Pancreas (tissue), 10 donors: ENCODE data around the gene NDUFC1. TPM values are rescaled to one million over a fixed set of nuclear protein-coding genes. Genes with fewer than 3 reads are reported as not detected.
A peak's percentile ranks its signal among the peaks of the same experiment; 100 is the strongest.
"Not testable (repeated sequence)": the region's sequence is repeated elsewhere in the genome, so short reads cannot be mapped to it uniquely, and the experiment has no call there.

Experiments
- ATAC-seq, 4 donors: fragments of 200-7000 bp; cut with Tn5 transposase; one replicate each; pipeline versions ENCODE4 v1.8.0 to v1.9.1; 2020; ENCODE audit warnings: mild to moderate bottlenecking in 4 of 4, moderate library complexity in 4 of 4
- DNase-seq, 6 donors: peaks; one replicate each; pipeline ENCODE4 v3.0.0-alpha.2; 2020
- FAIRE-seq: peaks from 2 replicates; lab custom pipeline; 2012; peaks lifted over from hg19 to GRCh38; lab: Jason Lieb, UNC
- H3K27ac ChIP-seq, 4 donors: fragments of 200-600 bp; sonication (generic); 1 replicate in 3 of 4; 2 replicates in 1 of 4; pipeline versions ENCODE4 v1.5.0 to v1.8.0; 2020
- H3K27me3 ChIP-seq, 4 donors: fragments of 200-600 bp; one replicate each; pipeline ENCODE4 v1.8.0; 2021
- H3K36me3 ChIP-seq, 3 donors: fragments of 200-600 bp; sonication (generic) in 1 of 3; one replicate each; pipeline versions ENCODE4 v1.5.0 to v1.8.0; 2020 to 2021
- H3K4me1 ChIP-seq, 3 donors: fragments of 200-600 bp; one replicate each; pipeline ENCODE4 v1.8.0; 2021
- H3K4me3 ChIP-seq, 4 donors: fragments of 200-600 bp; sonication (generic) in 2 of 4; one replicate each; pipeline versions ENCODE4 v1.5.0 to v1.8.0; 2020 to 2021
- H3K9me3 ChIP-seq, 4 donors: fragments of 200-600 bp; one replicate each; pipeline ENCODE4 v1.8.0; 2021
- WGBS, 2 donors: extraction: QIAGEN DNeasy Blood & Tissue Kit; methylation state at CpG; one replicate each; pipeline ENCODE4 v1.1.7; 2013; 5-methylcytosine and 5-hydroxymethylcytosine counted together
- intact Hi-C, 3 donors: fragments of 100-400 bp; cut with DNase I; formaldehyde crosslinking; loops; one replicate each; pipeline versions ENCODE4 v1.11.1 to v1.14.2; 2022
- polyA plus RNA-seq, 2 donors: library from polyadenylated mRNA; stranded (reverse); fragments of 200-250 nt; gene quantifications; one replicate each; pipeline ENCODE4 v1.2.3, GENCODE V29; 2013
- total RNA-seq, 6 donors: library from RNA; stranded (reverse); fragmentation: NEBNext Ultra II Directional in 4 of 6; extraction: Animal tissue kit (Norgen Biotek cat#: 25700) in 4 of 6; gene quantifications; one replicate each; pipeline versions ENCODE4 v1.2.1 to v1.2.4, GENCODE V29; 2021 to 2023
- TF ChIP-seq, protein P1 (sequence below), 4 donors: fragments of 200-600 bp; sonication (generic) in 3 of 4; IDR thresholded peaks; one replicate each; pipeline versions ENCODE4 v1.5.0 to v1.8.0; 2021; ENCODE audit warnings: antibody characterized with exemption in 4 of 4
- donor health status: healthy with polysubstance abuse.
- donor health status: DM: no; HTN: no; CAD: no; lungs with moderate emphysema.
- donor health status: DM: no; HTN: no; CAD: no.
- donor health status: control.
- donor health status: control.
- donor health status: Bipolar disorder and iron deficiency.
- donor health status: DM: yes; HTN: yes; CAD: no.
- donor health status: DM: no; HTN: no; CAD: no.
- donor health status: DM: no; HTN: no; CAD: no.
- donor health status: DM: yes; HTN: yes; CAD: no.

The NDUFC1 gene
- total and polyA plus RNA-seq, 8 donors, result 19.8 to 80.6 (median 25.0) TPM

DNA sequence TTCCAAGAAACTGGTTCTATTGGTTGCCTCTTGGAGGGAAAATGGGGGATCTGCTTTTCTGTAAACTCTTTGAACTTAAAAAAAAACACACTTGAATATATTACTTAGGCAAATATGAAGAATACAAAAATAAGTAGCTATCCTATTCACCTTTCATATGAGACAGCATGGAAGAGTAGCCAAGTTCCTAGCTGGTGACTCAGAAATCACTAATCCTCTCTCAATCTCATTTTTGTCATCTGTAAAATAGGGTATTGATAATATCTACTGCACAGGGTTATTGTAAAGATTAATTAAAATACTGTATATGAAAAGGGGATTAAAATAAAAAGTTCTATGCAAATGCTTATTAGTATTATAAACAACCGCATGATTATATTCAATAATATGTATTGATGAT is 35.0 kb downstream of the NDUFC1 start:
- FAIRE-seq, result no peak
- H3K4me3 ChIP-seq, result no peak overlapping the region
- TF ChIP-seq, protein P1, sequence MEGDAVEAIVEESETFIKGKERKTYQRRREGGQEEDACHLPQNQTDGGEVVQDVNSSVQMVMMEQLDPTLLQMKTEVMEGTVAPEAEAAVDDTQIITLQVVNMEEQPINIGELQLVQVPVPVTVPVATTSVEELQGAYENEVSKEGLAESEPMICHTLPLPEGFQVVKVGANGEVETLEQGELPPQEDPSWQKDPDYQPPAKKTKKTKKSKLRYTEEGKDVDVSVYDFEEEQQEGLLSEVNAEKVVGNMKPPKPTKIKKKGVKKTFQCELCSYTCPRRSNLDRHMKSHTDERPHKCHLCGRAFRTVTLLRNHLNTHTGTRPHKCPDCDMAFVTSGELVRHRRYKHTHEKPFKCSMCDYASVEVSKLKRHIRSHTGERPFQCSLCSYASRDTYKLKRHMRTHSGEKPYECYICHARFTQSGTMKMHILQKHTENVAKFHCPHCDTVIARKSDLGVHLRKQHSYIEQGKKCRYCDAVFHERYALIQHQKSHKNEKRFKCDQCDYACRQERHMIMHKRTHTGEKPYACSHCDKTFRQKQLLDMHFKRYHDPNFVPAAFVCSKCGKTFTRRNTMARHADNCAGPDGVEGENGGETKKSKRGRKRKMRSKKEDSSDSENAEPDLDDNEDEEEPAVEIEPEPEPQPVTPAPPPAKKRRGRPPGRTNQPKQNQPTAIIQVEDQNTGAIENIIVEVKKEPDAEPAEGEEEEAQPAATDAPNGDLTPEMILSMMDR (IDR thresholded peaks at IDR 0.05), result no peak
- H3K27ac ChIP-seq, result no peak overlapping the region
- H3K9me3 ChIP-seq, result no peaks in the 10 kb centered on the region
- intact Hi-C loops, result no loop called here
- ATAC-seq, result no peak
- H3K36me3 ChIP-seq, result no peaks in the 10 kb centered on the region
- peaks cover 5 to 16% (median 10%) of the 10 kb centered on the region in 3 donors for H3K4me1 ChIP-seq
- 97 to 98% methylated on average over 1 of the region's 1 CpG for WGBS, 2 donors
- no peak for DNase-seq
- no peaks in the 10 kb centered on the region for H3K27me3 ChIP-seq

DNA sequence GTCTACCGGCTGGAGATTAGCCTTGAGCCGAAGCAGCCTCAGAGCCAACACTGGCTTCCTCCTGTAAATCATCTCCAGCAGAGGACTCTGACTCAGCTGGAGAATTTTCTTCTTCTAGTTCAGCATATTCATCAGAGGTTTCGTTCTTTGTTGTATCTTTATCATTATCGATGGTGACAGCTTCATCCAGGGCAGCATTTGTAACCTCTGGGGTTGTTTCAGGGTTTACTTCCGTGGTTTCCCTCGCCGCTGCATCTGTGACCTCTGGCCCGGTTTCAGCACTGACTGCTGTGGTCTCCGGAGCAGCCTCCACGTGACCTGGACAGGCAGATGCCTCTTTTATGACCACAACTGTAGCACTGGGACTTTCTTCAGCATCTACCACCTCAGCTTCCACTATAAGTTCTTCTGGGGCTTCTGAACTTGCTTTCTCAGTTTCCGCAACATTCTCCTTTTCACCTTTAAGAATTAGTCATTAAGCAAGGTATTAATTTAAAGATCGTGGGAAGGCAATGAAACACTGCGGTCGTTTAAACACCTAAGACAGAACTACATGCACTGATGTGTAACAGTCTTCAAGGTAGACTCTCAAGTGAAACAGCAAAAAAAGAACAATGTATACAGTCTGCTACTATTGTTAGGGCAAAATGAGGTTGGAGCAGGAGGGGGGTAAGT is 35.6 kb downstream of the NDUFC1 start:
- H3K27me3 ChIP-seq, result no peaks in the 10 kb centered on the region
- H3K27ac ChIP-seq, result peak overlapping the region in 1 of 4 donors; percentile 5
- peak overlapping the region in 2 of 4 donors; percentile 24 to 37 for H3K4me3 ChIP-seq
- H3K9me3 ChIP-seq, result no peaks in the 10 kb centered on the region
- FAIRE-seq (no peak), ATAC-seq (peak; percentile 89 to 91 (median 90)), DNase-seq (peak in 4 of 6 donors; percentile 19 to 56 (median 20))
- H3K36me3 ChIP-seq, result no peaks in the 10 kb centered on the region
- H3K4me1 ChIP-seq, result peaks cover 5 to 16% (median 10%) of the 10 kb centered on the region in 3 donors
- WGBS, 2 donors, result 13% methylated on average over 14 of the region's 14 CpGs
- TF ChIP-seq, protein P1 (IDR thresholded peaks at IDR 0.05), result no peak
- intact Hi-C loops, result no loop called here

DNA sequence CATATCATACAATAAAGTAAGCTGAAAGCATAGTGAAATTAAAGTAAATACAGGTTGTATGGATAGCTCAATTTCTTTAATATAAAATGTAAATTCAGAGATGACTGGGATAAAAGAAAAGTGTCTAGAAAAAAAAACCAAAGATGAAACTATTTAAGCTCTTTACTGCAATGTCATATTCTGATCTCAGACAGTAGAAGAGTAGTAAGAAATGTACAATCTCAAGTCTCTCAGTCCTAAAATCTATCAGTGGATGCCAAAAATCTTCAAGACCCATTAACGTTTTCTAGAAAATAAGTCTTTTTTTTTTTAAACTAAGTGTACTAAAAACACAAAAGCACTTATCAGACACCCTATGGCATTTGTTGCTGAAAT is 36.1 kb downstream of the NDUFC1 start:
- H3K4me1 ChIP-seq, result peaks cover 5 to 16% (median 10%) of the 10 kb centered on the region in 3 donors
- peak overlapping the region in 2 of 4 donors; percentile 24 to 37 for H3K4me3 ChIP-seq
- TF ChIP-seq, protein P1 (IDR thresholded peaks at IDR 0.05), result no peak
- peak overlapping the region in 1 of 4 donors; percentile 5 for H3K27ac ChIP-seq
- FAIRE-seq, result peak; percentile 43
- H3K27me3 ChIP-seq, result no peaks in the 10 kb centered on the region
- no peaks in the 10 kb centered on the region for H3K9me3 ChIP-seq
- ATAC-seq, result peak in 3 of 4 donors; percentile 15 to 40 (median 19)
- 2 to 3% methylated on average over 1 of the region's 1 CpG for WGBS, 2 donors
- intact Hi-C loops, result no loop called here
- H3K36me3 ChIP-seq, result no peaks in the 10 kb centered on the region
- DNase-seq, result no peak

DNA sequence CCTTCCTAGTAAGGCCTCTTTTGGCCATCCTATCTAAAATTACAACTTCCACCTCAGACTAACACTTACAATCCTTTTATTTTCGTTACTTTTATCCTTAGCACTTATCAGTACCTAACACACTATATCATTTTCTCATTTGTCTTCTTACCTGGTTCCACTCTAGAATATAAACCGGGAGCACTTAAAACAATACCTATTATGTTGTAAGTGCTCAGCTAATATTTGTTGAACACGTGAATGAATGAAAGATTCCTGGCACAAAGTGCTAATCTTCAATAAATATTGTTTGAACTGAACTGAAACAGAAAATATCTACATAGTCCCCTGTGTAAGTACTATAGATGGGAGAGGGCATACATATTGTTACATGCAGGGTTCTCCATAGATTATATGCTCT is 36.6 kb downstream of the NDUFC1 start:
- ATAC-seq (peak in 1 of 4 donors; percentile 35), DNase-seq (no peak), FAIRE-seq (no peak)
- 8% methylated on average over 3 of the region's 3 CpGs for WGBS, 2 donors
- Histone ChIP-seq H3K9me3 (no peaks in the 10 kb centered on the region), H3K27me3 (no peaks in the 10 kb centered on the region), H3K27ac (no peak overlapping the region), H3K4me1 (peaks cover 5 to 16% (median 10%) of the 10 kb centered on the region in 3 donors), H3K4me3 (no peak overlapping the region), H3K36me3 (no peaks in the 10 kb centered on the region)
- intact Hi-C loops, result no loop called here
- TF ChIP-seq, protein P1 (IDR thresholded peaks at IDR 0.05), result no peak

DNA sequence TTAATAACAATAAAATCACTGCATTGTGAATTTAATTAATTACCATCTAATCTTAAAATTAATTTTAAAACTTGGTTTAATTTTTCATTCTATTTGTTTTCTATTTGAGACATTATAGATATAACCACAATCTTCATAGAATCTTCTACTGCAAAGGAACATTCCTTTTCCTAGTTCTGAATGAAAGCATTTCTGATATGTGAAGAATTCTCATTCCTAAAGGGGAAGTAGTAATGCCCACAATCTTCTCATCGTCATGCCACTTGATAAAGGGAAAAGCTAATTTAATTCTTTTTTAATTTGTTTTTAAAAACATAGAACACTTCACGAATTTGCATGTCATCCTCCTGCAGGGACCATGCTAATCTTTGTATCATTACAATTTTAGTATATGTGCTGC is 45.9 kb downstream of the NDUFC1 start:
- no peaks in the 10 kb centered on the region for H3K9me3 ChIP-seq
- no peaks in the 10 kb centered on the region for H3K27me3 ChIP-seq
- no peak overlapping the region for H3K27ac ChIP-seq
- intact Hi-C loops, result no loop called here
- no peak for FAIRE-seq
- no peaks in the 10 kb centered on the region for H3K36me3 ChIP-seq
- no peak overlapping the region for H3K4me3 ChIP-seq
- ATAC-seq, result no peak
- TF ChIP-seq, protein P1 (IDR thresholded peaks at IDR 0.05), result no peak
- 53 to 60% methylated on average over 2 of the region's 2 CpGs for WGBS, 2 donors
- H3K4me1 ChIP-seq, result no peaks in the 10 kb centered on the region
- DNase-seq, result no peak

DNA sequence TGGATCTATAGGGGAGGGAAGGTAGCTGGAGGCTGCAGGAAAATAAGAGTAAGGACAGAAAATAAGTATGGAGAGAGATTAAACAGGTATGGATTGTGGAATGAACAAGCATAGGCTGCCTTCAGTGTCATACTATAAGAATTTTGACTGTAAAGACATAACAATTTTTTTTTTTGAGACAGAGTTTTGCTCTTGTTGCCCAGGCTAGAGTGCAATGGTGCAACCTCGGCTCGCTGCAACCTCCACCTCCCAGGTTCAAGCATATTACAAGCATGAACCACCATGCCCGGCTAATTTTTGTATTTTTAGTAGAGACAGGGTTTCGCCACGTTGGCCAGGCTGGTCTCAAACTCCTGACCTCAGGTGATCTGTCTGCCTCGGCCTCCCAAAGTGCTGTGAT is 46.7 kb downstream of the NDUFC1 start:
- H3K4me3 ChIP-seq, H3K27ac ChIP-seq, DNase-seq, FAIRE-seq, H3K9me3 ChIP-seq, H3K36me3 ChIP-seq, intact Hi-C loops, ATAC-seq, H3K27me3 ChIP-seq, H3K4me1 ChIP-seq: not testable (repeated sequence)
- WGBS, 2 donors, result 81 to 91% methylated on average over 6 of the region's 6 CpGs
